Measurements from ENCODE around the gene CD59.
"Not testable (repeated sequence)": the region's sequence is repeated elsewhere in the genome, so short reads cannot be mapped to it uniquely, and the experiment has no call there.

The CD59 gene

DNA sequence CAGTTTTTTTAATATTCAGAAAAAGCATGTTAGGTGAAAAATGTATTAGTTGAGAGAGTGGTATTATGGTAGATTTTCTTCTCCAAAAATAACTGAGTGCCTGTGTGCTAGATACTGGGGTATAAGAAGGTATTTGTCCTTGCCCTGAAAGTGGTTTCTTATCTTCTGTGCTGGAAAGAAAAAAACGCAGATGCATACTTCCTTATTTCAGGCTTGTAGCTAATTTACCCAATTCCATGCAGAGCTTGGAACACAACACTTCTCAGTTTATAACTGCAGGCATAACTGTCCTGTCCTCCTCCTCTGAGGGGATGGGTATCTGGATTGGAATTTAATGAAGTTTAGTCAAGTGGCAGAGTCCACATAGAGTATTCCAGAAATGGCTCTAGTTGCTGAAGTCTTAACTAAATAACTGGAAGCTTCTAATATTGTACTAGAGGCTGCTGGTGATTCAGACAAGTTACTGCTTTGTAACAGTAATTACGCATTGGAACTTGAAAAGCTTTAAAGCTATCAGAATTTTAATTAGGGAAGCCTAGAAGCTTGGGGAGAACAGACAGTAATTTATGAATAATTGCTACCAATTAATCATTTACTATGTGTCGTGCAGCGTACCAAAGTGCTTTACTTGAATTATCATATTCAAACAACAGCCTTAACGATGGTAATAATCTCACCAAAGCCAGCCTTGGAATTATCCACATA is 22.9 kb downstream of the CD59 start:
- DNase-seq (ENCODE audit: low read depth, low spot score) = no peak

DNA sequence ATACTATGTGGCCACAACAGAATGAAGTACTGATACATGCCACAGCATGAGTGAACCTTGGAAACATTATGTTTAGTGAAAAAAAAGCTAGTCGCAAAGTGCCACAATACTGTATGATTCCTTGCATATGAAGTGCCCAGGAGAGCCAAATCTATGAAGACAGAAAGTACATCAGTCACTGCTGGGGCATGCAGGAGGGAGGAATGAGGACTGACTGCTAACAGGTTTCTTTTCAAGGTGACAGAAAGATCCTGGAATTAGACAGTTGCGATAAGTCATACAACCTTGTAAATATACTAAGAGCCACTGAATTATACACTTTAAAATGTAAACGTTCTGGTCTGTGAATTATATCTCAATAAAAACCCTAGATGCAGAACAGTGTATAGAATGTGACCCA is 23.8 kb downstream of the CD59 start:
- no peak for DNase-seq (ENCODE audit: low read depth, low spot score)

DNA sequence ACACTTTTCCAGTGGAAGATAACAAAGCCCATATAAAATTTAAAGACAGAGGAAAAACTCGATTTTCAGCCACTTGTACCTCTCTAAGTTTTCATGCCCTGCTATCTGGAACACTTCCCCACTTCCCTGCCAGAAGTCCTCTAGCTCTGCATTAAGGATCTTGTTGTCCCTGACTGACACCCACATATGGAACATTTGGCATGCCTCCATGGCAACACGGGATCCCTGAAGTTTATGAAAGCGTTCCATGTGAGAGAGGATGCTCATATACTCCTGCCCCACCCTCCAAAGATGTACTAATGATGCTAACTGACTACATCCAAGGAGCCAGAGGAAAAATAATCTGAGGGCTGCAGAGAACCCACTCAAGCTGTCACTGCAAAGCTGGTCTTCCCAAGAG is 26.8 kb downstream of the CD59 start:
- DNase-seq (ENCODE audit: low read depth, low spot score) = no peak

DNA sequence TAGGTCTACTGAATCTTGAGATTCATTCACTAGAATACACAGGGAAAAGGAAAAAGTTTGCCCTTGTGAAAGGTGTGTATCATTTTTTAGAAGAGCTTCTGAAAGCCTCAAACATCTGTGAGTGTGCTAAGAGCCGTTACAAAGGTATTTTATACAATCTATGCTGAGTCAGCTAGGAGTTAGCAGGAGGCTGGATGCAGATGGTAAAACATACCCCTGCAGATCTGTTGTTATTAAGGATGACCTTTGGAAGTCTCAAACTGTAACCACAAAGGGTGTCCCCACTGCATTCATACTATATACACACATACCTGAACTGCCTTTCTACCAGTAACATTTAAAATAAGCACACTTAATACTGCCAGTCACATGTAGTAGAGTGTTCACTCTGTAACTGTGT is 27.2 kb downstream of the CD59 start:
- no peak for DNase-seq (ENCODE audit: low read depth, low spot score)

DNA sequence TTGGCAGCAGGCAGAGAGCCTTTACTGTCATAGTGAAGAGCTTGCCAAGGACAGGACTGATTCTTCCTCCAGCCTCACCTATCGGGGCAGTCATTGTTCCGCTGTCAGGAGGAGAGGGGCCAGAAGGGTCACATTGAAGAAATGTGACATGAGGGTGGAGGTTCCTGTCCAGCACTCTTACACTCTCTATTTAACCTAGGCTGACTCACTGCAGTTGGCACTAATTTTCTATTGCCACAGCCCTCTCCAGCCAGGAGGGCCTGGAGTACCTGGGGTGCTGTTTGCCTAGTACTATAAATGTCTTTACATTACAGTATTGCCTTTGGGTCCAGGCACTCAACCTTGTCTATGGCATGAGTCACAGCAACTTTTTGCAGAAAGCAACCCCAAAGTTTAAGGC is 28.4 kb downstream of the CD59 start:
- not testable (repeated sequence) for DNase-seq (ENCODE audit: low read depth, low spot score)

DNA sequence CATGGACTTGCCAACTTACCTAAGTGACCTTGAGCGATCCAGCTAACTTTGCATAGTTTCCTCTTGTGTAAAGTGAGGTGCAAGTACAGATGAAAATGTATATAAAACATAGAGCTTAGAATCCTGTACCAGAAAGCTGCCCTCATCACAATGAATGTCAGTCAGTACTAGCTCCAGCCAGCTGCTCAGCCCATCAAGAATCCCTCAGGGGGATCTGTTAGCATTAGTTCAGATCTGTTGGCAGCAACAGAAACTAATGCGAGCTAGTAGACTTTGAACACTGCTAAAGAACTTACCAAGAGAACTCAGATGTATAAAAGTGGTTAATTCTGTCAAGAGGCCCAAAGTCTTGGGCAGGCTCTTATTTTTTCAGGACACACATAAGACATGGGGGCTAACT is 29.3 kb downstream of the CD59 start:
- DNase-seq (ENCODE audit: low read depth, low spot score) = no peak

DNA sequence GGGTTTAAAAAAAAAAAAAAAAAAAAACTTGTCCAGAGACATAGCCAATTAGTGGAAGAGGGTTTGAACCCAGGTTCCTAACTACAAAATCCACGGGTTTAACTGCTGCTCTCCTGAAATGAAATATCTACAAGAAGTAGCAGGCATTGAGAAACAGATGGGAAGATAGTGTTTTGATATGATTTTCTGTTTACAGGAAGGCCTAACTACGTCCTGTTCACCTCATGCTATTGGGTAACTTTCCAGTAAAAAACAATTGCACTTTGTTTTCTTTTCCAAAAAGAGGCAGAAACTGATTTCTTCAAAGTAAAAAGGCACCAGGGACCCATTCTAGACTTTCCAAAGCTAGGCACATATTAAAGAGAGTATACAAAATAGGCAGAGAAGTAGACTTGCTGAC is 29.7 kb downstream of the CD59 start:
- no peak for DNase-seq (ENCODE audit: low read depth, low spot score)

DNA sequence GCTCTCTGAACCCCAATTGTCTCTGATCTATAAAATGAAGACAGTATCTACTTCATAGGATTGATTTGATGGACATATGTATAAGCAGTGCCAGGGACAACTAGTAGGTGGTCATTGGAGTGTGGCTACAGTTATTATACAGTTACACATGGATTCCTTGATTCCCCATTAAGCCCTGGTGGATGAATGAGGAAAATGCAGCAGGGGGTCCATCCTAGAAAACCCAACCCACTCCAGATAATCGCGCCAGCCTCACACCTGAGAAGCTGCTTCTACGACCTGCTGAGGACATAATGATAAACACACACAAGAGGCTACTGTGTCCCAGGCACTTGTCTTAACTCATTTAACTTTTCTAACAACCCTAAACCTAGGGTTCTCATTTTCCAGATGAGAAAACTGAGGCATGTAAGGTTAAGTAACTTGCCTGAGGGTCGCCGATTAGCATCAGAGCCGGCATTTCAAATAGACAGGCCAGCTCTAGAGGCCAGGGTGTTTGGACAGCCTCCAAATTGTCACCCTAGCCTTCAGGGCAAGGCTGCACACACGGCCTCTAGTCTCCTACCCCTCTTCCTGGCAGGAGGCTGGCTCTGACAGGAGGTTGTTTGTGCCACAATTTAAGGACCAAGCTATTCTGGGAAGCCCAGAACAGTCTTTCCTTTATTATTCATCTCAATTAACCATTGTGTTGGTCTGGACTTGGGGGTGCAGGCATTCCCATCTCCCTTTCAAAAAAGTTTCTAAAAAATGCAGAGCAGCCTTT is 31.8 kb downstream of the CD59 start:
- no peak for DNase-seq (ENCODE audit: low read depth, low spot score)

DNA sequence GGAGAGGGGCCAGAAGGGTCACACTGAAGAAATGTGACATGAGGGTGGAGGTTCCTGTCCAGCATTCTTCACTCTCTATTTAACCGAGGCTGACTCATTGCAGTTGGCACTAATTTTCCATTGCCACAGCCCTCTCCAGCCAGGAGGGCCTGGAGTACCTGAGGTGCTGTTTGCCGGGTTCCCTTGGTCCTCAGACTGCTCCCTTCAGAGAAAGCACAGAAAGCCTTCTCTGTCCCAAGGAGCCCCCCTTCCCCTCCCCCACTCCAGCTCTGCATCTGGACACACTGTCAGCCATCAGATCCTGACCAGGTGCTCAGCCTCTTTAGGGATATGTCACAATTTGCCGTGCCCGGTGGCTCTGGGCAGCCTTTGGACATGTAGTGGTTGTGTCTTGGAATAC is 32.4 kb downstream of the CD59 start:
- DNase-seq (ENCODE audit: low read depth, low spot score) = no peak

DNA sequence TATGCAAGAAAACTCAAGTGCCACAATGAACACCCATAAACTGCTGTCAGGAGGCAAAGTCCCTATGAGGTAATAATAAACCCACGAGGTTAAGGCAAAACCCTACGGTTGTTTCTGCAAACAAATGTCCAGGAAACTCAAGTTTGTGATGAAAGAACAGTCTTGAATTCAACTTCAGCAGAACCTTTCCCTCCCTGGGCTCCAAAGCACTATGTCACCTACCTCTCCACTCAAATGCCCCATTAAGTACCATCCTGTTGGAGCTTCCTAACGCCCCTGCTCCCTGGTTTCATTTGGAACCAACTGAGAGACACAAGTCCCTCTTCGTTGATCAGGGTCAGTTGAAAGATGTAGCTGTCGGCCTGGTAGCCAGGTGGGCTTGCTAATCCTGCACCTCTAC is 33.0 kb downstream of the CD59 start:
- DNase-seq (ENCODE audit: low read depth, low spot score) = no peak

DNA sequence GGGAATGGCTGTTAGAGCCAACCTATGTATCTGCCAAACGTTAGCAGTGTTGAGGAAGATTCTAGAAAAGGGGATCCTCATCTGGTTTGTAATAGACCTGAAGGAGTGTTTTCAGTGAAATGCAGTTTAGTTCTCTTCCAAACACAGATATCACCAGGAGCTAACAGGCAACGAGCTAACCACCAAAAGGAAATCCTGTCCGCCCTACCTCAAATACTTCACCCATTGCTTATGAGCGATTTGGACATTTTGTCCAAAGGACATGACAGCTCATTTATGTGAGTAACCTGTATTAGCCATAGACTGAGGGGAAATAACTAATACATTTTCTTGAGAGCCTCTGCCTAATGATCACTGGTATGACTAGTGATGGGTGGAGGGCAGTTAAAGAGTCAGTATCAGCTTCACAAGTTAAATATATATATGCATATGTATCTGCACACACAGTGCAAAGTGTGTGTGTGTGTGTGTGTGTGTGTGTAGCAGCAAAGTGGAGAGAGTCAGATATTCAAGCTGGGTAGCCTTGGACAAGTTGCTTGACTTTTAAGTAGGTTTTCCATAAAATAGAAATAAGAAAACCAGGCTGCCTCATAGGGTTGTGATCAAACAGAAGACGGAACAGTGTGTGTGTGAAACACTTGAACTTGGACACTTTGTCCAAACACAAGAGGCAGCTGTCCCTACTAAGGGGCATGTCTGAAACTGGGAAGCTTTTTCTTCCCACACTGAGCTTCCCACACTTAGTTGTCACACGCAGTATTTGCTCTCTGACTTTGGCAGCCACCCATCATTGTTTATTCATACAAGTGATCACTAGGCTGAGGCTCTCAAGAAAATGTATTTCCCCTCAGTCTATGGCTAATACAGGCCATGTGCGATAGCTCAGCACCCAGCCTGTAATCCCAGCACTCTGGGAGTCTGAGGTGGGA is 34.7 kb downstream of the CD59 start:
- peak; percentile 57 for DNase-seq (ENCODE audit: low read depth, low spot score)

DNA sequence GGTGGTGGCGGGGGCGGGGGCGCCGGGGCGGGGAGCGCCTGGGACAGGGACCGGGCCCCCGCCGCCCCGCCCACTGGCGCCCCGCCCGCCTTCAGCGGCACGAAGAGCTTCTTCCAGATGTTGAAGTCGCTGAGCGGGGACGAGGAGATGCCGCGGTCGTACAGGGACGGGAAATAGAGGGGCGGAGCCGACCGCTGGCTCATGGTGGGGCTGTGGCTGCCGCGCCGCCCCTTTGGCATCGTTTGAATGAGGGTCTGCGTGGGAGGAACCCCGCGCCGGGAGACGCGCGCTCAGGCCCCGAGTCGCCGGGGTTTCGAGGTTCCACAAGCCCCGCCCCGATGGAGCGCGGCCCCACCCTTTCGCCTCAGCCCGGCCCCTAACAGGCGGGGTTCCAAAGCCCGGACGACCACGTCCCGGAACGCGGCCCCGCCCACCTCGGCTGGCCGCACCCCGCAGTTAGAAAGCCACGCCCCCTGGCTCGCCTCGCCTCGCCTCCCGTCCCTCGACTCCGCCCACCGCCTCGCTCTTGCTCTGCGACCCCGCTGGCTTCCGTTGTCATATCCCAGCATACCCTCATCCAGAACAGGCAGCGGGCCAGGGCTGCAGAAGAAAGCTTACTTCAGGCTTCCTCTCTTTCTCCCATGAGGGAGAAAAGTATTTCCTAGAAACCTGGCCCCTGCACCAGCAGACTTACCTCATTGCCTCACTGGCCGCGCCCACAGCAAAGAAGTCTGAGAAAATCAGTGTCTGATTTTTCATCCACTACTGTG is 35.5 kb downstream of the CD59 start, which contains the start of gene C11orf91:
Gene C11orf91, minus strand, starts transcription at position 325 of the 770 bp plus-strand sequence. Its CDS starts 86 bp downstream, at position 239.
- DNase-seq (ENCODE audit: low read depth, low spot score) = peak; percentile 96

DNA sequence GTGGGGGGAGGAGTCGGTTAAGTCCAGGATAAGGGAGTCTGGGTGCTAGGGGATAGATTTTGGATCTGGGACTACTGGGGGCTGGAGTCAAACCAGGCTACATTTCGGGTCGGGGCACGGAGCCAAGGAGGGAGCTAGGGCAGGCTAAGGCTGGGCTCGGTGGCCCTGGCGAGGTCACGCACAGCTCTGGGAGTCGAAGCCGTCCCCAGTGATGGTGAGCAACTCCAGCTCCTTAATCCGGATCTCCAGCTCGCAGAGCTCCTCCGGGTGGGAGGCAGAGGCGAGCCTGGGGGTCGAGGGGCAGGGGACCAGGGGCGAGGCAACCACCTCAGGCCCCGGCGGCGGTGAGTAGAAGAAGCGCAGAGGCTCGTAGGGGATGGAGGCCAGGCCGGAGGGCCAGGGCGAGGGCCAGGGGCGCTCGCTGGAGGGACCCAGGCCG is 36.1 kb downstream of the CD59 start:
- no peak for DNase-seq (ENCODE audit: low read depth, low spot score)

DNA sequence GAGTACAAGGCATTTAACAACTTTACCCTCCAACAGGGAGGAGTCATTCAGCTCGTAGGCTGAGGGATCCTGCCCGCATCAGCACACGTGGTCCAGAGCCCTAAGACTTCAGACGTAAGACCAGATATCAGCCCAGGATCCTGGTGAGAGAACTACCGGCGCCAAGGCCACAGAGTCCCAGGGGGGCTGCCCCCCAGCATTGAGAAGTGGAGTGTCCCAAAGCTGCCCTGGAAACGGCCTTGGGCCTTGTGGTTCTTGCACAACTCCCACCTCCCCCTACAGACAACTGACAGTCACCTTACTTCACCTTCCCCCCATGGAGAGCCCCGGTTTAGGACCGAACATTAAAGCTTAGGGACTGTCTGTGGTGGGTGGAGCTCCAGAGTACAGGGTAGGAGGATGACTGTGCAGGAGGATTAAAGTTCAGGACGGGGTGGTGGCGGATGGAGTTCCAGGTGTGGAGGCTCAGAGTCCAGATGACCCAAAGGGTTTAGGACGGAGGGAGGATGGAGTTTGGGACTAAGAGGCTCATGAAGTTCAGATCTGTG is 36.6 kb downstream of the CD59 start:
- DNase-seq (ENCODE audit: low read depth, low spot score) = no peak

DNA sequence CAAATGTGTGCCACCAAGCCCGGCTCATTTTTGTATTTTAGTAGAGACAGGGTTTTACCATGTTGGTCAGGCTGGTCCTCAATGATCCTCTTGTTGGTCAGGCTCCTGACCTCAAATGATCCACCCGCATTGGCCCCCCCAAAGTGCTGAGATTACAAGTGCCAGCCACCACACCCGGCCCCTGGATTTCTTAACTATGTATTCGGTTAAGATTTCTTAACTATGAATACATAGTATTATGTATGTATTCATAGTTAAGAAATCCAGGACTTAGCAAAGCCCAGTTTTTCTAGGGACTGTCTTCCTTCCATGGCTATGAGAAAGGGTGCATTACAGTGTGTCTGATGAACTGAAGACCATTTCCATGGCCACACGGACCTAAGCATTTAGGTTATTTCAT is 37.3 kb downstream of the CD59 start:
- no peak for DNase-seq (ENCODE audit: low read depth, low spot score)

DNA sequence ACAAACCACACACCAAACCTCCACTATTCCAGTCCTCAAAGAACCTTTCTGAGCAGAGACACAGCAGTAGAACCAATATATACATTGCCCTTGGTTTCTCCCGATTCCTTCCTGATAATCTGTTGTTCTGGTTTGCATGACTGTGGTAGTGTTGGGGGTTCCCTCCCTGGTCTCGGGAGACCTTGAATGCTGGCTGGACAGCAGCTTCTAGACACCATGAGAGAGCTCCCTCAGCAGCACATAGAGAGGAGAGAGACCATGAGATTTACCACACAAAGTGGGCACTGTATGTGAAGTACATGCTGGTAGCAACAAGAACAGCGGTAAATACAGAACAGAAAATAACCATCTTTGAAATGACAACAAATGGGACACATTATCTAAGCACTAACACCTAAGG is 38.2 kb downstream of the CD59 start:
- no peak for DNase-seq (ENCODE audit: low read depth, low spot score)

DNA sequence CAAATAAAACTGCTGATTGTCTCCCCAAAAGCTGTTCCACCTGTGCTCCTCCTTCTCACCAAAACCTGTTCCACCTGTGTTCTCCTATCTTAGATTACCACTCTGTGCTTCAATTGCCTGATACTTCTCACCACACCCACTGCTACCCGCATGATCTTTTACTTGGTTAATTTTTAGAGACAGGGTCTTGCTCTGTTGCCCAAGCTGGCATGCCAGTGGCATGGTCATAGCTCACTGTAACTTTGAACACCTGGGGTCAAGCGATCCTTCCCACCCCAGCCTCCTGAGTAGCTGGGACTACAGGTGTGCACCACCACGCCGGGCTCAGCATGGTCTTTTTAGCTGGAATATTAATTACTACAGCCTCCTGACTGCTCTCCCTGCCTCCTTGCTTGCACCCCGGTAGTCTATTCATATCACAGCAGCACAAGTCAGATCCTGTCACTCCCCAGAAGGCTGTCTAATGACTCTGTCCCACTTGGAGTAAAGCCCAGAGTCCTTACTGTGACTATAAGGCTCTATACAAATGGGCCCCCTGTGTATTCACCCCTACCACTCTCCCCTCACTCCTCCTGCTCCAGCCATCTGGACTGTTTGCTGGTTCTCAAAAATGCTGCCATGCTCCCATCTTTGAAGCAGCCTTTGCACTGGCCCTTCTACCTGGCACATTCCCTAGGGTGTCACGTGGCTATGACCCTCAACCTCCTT is 39.1 kb downstream of the CD59 start:
- DNase-seq (ENCODE audit: low read depth, low spot score) = no peak

DNA sequence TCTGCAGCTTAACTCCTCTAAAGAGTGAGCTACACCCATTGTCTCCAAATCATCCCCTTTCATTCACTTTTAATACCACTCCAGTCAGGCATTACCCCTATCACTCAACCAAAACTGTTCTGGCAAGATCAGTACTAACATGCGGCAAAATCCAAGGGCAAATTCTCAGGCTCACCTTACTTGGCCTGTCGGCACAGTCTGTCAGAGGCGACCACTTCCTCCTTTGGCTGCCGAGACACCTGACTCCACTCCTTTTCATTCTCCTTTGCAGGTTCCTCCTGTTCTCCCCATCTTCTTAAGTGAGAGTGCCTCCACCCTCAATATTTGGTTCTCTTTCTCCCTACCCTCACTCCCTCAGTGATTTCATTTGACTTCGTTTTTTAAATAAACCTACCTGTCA is 39.8 kb downstream of the CD59 start:
- DNase-seq (ENCODE audit: low read depth, low spot score) = no peak

DNA sequence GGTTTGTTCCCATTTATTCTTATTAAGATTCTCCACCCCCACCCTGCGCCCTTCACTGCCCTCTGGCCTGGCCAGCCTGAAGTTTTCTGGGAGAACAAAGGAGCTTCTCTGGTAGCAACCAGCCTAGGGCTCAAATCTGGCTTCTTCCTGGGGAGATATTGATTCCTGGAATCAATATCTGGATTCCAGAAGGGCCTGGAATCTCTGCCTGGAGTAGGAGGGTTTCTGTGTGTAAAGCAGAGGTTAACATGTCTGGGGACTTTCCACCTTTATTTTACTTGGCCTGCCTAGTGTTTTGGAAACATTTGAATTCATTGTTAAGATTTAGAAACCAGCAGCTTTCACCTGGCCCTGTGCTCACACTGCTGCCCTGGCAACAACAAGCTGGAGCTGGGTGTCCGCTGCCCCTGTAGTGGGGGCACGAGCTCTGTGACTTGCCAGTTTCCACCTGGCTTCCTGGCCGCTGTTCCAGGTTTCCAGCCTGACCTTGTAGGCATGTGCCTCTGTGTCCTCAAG is 41.1 kb downstream of the CD59 start:
- DNase-seq (ENCODE audit: low read depth, low spot score) = no peak

DNA sequence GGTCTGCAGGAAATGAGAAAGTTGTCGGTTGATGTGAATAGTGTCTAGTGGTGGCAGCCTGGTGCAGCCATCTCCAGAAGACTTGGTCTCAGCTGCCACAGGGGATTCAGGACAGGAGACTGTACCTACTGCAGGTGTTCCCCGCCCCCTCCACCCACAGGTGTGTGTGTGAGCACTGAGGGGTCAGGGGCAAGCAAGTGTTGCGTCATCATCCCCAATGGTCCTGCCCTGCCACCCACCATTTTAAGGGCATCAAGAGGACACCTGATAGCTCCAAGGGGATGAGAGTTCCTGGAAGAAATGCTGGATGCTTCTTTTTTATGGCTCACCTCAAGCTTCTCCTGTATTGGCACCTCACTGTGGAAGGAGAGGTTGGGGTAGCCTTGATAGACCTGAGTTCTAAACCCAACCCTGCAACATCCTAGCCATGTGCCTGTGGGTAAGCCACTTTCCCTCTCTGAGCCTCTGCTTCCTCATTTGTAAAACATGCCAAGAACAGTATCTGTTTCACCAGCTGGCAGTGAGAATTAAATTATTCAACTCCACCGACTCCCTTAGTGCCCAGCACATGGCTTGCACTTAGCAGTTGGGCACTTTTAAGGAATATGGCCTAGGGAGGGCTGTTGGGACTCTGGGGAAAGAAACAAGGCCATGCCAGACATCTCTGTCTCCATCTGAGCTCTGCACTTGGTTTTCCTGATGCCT is 41.7 kb downstream of the CD59 start:
- DNase-seq (ENCODE audit: low read depth, low spot score) = no peak
